Measurements from ENCODE around the gene SPOCD1.

The SPOCD1 gene

DNA sequence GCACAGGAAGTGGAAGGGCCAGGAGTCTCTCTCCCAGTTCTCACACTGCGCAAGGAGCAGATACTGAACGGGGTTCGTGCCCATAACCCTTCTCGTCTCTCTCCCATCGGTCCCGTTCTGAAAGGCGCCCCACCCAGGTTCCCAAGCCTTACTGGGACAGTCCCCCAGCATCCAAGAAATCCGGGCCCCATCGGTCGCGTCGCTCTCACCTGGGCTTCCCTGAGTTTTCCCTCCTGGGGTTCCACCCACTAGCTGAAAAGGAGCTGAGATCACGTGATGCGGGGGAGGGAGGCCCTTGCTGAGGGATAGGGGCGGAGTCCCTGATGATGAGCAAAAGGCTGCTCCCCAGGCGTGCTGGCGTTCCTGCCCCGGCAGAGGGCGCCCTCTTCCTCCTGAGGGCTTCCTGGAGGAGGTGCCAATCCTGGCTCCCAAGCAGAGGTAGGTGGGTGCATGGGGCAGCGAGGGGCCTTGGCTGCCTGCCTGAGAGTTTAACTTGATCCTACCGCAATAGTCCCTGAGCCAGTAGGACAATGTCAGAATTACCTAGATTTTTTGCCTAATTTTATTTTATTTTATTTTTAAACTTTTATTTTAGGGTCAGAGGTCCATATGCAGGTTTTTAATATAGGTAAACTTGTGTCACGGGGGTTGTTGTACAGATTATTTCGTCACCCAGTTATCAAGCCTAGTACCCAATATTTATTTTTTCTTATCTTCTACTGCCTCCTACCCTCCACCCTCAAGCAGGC, at the start of gene SPOCD1:
Gene SPOCD1, minus strand, starts transcription at position 271 of the 749 bp plus-strand sequence. CDS start 689 bp downstream, outside the sequence.
- DNase-seq: peak; percentile 5

DNA sequence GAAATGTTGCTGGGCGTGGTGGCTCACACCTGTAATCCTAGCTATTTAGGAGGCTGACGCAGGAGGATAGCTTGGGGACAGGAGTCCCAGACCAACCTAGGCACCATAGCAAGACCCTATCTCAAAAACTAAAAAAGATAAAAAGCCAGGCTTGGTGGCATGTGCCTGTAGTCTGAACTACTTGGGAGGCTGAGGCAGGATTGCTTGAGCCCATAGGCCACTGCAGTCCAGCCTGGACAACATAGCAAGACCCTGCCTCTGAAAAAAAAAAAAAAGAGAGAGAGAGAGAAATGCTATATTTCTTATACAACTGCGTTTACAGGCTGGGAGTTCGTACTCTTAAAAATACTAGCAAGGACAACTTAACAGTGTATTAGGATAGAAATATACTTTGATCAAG, 46.2 kb upstream of the SPOCD1 start:
- DNase-seq: no peak

DNA sequence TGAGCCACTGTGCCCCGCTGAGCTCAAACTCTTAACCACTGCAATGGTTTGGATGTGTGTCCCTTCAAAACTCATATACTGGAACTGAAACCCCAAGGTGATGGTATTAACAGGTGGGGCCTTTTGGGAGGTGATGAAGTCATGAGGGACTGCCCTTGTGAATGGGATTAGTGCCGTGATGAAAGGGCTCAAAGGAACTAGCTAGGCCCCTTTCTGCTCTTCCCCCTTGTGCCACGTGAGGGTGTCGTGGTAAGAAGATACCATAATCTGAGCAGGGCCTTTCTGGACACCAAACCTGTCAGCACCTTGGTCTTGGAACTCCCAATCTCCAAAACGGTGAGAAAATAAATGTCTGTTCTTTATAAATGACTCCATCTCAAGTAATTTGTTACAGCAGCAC, 45.5 kb upstream of the SPOCD1 start:
- DNase-seq: no peak

DNA sequence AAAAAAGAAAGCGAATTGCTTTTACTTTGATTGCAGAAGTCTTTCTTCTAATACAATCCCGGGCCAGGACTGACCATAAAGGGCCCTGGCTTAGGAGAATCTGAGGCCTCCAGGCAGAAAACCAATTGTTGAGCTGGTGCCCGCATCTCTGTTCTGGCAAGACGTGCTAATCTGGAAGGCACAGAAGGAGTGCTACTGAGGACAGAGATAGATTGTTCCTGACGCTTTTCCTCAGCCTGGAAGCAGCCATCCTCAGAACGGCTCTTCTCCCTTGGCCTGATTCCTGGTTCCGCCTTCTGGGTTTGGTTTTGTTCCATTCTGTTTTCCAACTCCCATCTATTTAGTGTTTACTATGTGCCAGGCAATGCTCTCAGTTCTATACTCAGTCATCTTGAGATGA, 44.8 kb upstream of the SPOCD1 start:
- no peak for DNase-seq

DNA sequence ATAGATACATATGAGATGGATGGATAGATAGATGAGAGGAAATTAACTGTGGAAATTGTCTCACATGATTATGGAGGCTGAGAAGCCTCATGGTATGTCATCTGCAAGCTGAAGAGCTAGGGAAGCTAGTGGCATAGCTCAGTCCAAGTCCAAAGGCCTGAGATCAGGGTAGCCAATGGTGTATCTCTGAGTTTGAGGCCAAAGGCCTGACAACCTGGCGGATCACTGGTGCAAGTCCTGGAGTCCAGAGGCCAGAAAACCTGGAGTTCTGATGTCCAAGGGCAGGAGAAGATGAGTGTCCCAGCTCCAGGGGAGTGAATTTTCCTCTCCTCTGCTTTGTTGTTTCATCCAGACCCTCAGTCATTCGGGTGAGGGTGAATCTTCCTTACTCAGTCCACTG, 43.9 kb upstream of the SPOCD1 start:
- DNase-seq: no peak

DNA sequence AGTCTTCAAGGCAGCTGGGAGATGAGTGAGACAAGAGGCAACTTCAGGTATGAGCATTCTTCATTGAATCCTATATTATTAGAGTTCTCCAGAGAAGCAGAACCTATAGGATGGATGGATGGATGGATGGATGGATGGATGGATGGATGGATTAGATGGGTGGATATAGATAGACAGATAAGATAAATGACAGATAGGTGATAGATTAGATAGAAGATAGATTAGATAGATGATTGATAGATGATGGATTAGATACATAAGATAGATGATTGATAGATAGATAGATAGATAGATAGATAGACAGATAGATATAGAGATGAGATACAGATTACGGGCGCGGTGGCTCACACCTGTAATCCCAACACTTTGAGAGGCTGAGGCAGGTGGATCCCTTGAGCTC, 43.2 kb upstream of the SPOCD1 start:
- DNase-seq: no peak

DNA sequence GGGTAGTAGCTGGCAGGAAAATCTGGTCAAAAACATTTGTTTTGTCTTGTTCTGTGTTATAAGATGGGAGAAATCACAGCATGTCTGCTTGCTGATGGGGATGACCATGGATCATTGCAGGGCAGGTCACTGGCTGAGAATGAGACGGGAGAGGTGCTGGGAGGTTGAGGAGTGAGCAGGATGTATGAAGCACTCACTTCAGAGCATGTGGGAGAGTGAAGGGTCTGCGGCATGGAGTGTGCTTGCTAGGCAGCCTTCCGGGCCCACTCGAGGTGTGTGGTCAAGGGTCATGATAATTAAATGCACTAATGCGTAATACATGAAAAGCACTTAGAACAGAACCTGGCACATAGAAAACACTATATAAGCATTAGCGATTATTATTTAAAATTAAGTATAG, 42.0 kb upstream of the SPOCD1 start:
- no peak for DNase-seq

DNA sequence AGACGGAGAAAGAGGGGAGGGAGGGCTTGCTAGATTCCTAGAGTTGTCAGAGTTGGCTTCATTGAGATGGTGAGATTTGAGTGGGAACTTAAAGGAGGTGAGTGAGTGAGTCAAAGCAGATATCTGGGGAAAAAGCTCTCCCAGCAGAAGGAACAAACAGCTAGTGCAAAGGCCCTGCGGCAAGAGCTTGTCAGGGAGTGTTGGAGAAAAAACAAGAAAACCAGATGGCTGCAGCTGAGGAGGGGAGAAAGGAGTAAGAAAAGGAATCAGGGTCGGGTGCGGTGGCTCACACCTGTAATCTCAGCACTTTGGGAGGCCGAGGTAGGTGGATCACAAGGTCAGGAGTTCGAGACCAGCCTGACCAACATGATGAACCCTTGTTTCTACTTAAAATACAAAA, 40.3 kb upstream of the SPOCD1 start:
- no peak for DNase-seq

DNA sequence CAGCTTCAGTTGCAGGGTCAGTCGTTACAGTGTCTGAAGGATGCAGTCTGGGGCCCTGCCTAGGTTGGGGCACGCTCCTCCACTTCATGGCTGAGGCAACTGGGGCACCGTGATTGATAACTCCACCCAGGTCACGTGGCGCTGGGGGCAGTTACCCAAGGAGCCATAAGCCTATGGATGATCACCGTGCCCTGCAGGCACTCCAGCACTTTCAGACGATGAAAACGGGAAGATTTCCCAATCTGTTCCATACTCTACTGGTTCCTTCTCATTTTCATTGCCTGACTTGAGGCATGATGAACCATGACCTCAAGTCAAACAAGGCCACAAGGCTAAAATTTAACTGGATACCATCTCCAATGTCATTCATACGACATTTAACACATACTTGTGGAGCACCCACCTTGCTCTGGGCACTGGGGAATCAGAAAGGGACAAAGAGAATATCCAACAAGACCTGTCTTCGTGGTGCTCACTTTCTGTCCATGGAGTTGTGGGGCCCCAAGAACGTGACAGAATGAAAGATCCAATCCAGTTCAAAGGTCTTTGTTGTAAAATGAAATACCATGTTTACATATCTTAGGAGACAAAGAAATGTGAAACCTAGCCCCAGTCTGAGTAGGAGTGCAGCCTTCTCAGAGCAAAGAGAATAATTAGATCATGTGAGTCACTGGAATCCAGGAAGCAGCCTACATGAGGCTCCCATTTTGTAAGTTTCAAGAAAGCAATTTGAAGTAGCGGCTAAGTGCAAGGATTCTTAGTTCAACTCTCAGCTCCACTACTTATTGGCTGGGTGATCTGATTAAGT, 39.4 kb upstream of the SPOCD1 start:
- no peak for DNase-seq

DNA sequence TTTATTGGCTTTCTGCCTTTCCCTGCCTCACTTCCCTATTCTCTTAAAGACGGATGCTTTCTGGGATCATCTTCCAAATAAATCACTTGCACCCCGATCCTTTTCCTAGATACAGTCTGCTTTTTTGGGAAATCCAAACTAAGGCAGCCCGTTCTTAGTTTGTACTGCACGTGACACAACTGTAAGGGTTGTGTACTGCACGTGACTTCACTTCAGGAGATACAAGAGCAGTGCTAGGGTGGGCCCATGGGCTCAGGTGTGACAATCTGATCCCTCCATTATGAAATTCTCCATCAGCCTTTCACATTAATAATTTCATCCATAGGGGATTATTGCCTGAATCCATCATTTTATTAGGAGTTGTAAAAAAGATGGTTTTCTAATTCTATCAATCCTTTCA, 33.8 kb upstream of the SPOCD1 start:
- no peak for DNase-seq

DNA sequence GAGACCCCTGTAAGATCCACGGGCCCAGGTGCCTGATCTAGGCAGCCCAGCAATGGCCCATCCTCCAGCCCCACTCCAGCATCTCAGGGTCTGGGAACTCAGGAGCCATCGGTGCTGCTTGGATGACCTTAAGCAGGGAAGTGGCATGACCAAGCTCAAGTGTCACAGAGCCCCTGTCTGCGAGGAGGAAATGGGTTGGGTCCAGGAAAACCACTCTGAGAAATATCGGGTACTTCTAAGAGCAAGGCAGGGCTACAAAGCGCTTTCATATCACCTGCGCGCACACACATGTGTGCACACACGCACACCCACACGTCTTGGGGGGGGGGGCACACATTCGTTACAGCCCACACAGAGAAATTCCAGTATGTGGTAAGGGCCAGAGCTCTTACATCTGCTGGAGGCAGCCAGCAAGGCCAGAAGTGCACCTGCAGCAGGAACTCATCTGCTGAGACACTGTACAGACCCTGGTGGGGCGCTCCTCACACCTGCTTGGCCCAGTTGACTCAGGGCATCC, 32.6 kb upstream of the SPOCD1 start:
- DNase-seq: no peak

DNA sequence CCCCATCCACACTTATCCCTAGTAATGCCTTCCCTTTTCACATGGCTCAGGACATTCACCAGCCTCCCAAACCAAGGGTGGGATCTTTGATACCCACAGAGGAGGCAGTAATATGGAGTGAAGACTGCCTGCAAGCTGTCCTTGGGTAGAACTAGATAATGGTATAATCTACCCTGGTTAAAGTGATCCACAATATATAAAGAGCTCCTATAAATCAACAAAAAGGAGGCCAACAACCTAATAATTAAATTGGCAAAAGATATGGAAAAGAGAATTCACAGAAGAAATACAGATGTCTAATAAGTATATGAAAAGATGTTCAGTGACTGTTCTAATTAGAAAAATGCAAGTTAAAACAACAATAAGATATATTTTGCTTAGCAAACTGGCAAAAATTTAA, 30.7 kb upstream of the SPOCD1 start:
- no peak for DNase-seq

DNA sequence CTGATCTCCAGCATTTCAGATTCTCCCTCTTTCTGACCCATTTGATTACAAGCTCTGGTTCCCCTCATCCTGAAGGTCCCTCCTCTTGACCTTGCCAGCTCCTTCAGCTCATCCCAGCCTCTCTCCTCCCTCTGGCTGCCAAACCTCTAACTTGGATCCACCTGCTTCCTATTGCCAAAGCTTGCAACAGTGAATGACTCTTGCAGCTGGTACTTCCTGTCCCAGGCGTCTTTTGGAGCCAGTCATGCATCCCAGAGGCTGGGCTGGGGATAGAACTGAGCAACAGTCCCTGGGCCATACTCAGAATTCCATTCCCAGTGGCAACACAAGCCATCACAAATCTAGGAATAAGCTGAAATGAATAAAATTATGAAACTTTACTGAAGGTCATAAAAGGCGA, 27.7 kb upstream of the SPOCD1 start:
- DNase-seq: peak; percentile 25

DNA sequence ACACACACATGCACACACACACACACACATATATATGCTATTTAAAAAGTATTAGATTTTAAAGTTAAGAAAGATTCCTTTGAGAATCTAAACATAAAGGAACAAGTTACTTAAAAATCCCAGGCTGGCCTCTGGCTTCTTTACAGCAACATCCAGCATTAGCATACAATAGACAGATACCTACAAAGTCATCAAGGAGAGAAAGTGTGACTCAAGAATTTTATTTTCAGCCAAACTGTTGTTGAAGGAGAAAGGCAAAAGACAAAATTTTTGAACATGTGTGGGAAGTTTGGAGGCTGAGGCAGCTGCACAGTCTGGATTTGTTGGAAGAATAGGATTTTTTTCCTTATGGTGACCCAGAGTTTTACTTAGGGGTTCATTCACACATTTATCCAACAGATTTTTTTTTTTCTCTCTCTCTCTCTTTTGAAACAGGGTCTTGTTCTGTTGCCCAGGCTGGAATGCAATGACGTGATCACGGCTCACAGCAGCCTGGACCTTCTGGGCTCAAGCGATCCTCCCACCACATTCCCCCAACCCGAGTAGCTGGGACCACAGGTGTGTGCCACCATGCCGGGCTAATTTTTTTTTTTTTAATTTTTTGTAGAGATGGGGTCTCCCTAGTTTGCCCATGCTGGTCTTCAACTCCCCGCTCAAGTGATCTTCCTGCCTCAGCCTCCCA, 24.0 kb upstream of the SPOCD1 start:
- DNase-seq: no peak

DNA sequence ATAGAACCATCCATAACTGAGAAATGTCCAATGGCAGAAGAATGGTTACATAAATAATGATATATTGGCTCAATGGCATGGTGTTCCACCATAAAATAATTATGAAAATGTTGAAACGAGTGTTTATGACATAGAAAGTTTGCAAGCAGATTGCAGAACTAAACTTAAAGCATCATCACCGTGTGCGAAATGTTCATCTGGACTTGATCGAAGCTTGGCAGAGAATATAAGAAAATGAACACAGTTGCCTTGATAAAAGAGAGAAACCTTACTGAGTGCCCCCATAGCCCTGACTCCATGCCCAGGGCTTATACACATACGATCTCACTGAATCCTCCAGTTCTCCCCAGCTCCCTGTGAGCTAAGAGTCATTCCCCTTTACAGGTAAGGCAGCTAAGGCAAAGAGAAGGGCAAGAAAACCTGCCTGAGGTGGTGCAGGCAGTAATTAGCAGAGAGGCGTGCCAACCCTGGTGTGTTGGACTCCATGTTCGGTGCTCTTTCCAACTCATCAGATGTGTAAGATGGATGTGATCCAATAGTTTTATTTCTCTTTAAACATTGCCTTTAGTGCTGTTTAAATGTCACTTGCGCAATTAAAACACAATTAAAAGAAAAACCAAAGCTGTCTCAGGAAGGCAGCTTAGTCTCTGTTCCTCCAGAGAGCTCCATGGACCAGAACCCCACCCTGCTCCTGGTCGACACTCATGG, 21.8 kb upstream of the SPOCD1 start:
- no peak for DNase-seq

DNA sequence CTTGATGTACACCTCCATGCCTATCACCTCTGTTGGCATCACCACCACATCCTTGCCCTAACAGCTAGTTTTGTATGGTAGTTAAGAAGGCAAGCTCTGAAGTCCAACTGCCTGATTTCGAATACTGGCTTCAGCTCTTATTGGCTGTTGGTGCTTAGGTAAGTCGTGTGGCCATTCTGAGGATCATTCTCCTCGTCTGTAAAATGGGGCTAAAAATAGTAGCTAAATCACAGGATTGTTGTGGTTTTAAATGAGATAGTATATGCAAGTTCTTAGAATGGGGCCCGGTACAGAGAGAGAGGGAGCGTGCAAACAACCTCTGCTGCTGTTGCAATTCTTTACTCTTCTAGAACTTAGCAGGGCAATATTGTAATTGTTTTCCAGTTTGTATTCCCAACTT, 20.8 kb upstream of the SPOCD1 start:
- DNase-seq: no peak

DNA sequence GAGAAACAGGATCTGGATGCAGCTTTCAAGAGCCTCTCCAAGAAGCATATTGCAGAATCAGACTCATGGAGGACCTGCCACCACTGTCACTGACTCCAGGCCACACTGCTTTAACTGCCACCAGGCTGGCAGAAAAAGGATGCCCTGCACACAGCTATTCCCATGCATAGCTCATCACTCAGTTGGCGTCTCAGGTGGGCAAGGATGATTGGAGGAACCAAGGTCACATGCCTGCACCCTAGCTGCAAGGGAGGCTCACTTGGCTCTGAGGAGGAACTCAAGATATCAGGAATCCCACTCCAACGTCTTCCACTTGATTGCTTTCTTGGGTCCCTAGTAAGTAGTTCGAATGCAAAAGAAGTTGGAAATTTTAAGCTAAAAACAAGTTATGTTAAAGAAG, 19.6 kb upstream of the SPOCD1 start:
- DNase-seq: no peak

DNA sequence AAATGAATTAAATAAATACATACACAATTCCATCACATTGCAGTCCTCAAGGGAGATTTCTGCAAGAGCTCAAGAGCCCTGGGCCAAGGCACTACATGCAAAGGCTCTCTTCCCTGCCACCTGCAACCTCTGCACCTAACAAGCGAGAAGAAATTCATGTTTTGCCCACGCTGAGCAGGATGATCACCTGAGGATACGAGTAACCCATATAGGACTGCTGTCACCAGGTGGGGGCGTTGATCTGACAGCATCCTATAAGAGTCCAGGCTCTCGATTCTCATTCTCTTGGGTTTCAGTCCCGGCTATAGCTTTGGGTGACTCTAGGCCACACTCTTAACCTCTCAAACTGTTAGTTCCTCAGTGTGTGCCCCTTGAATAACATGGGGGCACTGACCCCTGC, 18.7 kb upstream of the SPOCD1 start:
- no peak for DNase-seq

DNA sequence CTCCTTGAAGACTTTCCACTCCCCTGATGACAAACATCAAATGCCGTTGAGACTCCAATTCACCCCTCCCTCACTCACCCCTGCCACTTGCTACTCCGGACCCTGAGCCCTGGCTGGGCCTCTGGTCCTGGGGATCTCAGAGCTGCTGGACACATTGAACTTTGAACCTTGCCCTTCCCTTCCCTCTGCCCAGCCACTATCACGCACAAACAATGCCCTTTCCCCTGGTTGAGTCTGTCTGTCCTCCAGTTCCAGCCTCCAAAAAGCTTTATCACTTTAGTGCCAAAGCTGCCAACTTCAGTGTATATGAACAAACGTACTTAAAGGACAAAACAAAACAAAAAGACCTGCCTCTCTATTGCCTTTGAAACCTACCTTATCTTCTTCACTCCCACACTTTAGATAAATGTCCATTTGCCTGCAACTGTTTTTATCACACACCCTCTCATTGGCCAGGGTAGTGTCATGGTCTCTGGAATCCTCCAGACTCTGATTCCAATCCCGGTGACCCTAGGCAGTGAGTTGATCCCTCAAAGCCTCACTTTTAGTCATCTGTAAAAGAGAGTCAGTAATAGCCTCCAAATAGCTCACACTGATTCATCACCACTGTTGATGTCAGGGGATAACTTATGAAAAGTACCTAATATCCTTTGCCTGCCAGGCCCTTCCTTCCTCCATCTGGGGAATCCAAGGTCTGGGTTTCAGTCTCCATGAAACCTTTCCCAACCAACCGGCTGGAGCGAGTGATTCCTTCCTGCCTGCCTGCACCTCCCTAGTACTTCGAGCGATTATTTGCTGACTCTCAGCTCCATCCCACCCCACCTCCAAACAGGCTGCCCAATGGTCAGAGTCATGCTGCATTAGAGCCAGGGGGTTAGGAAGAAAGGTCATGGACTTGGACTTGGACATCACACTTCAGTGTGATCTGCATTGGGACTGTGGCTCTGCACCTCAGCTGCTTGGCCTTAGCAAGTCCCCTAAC, 15.9 kb upstream of the SPOCD1 start:
- no peak for DNase-seq

DNA sequence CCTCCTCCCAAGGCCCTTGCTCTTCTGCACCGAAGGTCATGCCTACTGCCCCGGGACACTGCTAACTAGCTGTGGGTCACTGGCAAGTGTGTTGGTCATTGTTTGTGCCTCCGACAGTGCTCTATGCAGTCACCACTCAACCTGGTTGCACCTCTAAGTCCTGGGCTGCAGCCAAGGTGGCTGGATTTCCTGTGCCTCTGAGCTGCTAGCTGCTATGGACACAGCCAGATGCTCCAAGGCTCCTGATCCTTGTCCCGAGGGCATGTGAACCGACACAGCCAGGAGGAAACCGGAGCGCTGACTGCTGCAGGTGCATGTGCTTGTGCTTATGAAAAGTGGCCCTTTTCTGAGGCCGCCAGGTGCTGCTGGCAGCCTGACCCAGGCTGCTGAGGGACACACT, 14.7 kb upstream of the SPOCD1 start:
- no peak for DNase-seq

DNA sequence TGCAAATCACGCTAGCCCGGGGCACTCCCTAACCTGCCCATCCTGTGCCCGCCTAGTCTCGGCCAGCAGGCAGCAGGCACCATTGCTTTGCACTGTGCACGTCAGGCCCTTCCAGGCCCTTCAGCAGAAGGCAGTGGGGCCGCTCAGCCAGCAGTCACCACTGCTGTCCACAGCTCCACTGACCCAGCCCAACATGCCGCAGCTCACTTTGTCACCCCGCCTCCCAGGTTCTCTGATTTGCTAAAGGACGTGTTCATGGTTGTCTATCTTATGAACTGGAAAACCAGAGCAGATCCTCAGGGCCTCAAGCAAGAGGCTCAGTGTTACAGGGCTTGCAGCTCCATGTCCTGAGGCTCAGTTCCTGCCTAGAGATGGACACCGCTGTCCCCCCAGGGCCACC, 14.2 kb upstream of the SPOCD1 start:
- no peak for DNase-seq
